Activated naive CD4-positive, alpha-beta T cell treated with Interleukin-2 at 50 U/mL for 16 hours (primary cell): ENCODE results near the gene SERPINB3.
"Not testable (repeated sequence)": the region's sequence is repeated elsewhere in the genome, so short reads cannot be mapped to it uniquely, and the experiment has no call there.

Experiments used
- DNase-seq: peaks from one replicate; pipeline ENCODE4 v3.0.0-alpha.2; 2020

The SERPINB3 gene

GRCh38 chr18:63644694-63645093 is 17.0 kb downstream of the SERPINB3 start:
- not testable (repeated sequence) for DNase-seq

GRCh38 chr18:63644142-63644541 is 17.6 kb downstream of the SERPINB3 start, which contains the start of gene SERPINB4:
TSS of gene SERPINB4 (minus strand) at chr18:63644256. CDS start at chr18:63643577, 679 bp downstream.
- DNase-seq: not testable (repeated sequence)

- DNase-seq: not testable (repeated sequence)
These were observed 18.9 kb downstream of the SERPINB3 start for GRCh38 chr18:63642668-63643356.

DNA sequence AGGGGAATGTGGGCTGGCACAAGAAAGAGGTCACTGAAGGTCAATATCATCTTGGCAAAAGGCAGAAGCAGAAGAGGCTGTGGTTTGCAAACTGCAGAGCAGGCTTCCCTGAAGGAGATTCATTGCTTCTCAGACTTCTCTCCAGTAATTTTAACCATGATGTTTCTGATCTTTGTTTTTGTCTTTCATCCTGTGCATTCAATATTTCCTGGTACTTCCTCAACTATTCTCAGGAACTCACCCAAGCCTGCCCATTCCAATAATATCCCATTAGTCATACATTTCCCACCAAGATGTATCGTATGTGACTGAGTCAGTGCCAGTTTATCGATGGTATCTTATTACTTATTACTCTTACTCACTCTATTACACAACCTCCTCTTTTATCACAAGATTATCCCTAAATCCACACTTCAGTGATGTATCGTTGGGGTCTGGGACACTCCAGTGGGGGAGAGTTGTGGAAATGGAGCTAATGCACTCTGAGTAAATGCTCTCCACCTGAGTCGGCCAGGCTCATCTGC is 20.5 kb downstream of the SERPINB3 start:
- DNase-seq: not testable (repeated sequence)

DNA sequence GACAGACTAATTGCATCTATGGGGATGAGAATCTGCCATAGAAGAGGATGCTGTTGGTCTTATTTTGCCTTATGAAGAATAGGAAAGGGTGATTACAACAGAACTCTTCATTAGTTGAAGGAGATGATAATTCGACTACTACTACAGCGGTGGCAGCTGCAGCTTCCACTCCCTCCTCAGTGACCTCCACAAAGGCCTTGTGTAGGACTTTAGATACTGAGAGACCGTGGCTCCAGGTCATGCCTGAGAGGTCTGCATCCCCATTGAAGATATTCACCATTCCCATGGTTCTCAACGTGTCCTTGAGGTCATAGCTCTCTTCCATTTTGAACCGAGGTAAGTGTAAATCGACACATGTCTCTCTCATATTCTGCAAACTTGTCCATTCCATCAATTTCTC is 24.0 kb downstream of the SERPINB3 start:
- DNase-seq: no peak

DNA sequence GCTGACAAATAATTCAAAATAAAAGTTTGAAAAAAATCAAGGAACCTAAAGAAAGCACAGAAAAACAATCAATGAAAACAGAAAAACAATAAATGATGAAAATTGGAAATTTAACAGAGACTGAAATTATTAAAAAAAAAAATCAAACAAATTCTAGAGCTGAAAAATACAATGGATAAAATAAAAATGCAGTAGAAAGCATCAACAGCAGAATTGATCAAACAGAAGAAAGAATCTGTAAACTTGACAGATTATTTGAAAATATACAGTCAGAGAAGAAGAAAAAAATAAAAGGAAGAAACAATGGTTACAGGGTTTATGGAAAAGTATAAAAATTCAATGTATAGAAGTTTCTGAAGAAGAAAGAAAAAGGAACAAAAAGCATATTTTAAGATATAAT is 33.9 kb downstream of the SERPINB3 start:
- no peak for DNase-seq

- DNase-seq: no peak
These were observed 35.3 kb downstream of the SERPINB3 start for GRCh38 chr18:63626431-63626830.

GRCh38 chr18:63624863-63625262 is 36.8 kb downstream of the SERPINB3 start:
- DNase-seq: no peak

DNA sequence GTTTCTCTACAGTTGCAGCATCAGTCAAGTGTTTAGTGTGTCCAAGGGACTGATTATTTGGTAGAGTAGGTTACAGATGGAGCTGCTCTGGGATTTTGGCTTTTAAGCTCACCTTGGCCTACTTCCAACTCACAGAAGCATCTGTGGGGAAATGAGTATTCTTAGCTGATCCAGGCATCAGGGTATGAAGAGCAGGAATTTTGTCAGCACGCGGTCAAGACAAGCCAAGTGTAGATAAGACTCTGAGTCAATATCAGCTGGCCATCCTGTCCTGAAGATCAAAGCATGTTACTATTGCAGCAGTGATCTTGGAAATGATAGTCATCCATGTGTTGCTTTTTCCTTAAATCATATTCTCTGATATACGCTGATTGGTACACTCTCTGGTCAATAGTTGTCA is 42.0 kb downstream of the SERPINB3 start:
- no peak for DNase-seq

GRCh38 chr18:63617915-63618234 is 43.8 kb downstream of the SERPINB3 start:
- DNase-seq: no peak

GRCh38 chr18:63617049-63617914 is 44.4 kb downstream of the SERPINB3 start:
- no peak for DNase-seq

GRCh38 chr18:63613420-63613819 is 48.3 kb downstream of the SERPINB3 start:
- DNase-seq: no peak

- DNase-seq: no peak
These were observed 55.2 kb downstream of the SERPINB3 start for GRCh38 chr18:63606526-63606925.
